Activated effector memory CD4-positive, alpha-beta T cell treated with anti-CD3 and anti-CD28 coated beads, Interleukin-2, amount 50 U/mL, for 16 hours (primary cell): ENCODE measurements around the gene PATL2.
"Not testable (repeated sequence)": the region's sequence is repeated elsewhere in the genome, so short reads cannot be mapped to it uniquely, and the experiment has no call there.

Experiments
- DNase-seq: peaks from one replicate; pipeline ENCODE4 v3.0.0-alpha.2; 2020

Gene PATL2

GRCh38 chr15:44641651-44642050 lies 69.5 kb downstream of the PATL2 start:
- no peak for DNase-seq

- no peak for DNase-seq
Measured at GRCh38 chr15:44636976-44637375, 74.1 kb downstream of the PATL2 start.

GRCh38 chr15:44633603-44634002 lies 77.5 kb downstream of the PATL2 start:
- no peak for DNase-seq

- not testable (repeated sequence) for DNase-seq
Measured at GRCh38 chr15:44625286-44625685, 85.8 kb downstream of the PATL2 start.

DNA sequence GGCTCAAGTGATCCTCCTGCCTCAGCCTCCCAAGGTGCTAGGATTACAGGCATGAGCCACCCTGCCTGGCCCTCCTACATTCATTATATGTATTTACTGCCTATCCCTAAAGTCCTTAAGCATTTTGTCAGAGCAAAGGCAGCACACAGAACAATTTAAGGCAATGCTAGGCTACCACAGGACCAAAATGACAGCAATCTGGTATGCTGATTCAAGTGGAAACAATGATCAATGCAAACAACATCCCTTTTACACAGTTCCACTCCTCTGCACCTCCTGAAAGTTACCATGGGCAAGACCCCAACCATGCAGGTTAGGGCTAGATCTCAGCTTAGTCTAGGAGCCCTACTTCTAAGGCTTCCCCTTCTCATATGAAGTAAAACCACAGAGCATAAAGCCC lies 87.9 kb downstream of the PATL2 start:
- DNase-seq = no peak

DNA sequence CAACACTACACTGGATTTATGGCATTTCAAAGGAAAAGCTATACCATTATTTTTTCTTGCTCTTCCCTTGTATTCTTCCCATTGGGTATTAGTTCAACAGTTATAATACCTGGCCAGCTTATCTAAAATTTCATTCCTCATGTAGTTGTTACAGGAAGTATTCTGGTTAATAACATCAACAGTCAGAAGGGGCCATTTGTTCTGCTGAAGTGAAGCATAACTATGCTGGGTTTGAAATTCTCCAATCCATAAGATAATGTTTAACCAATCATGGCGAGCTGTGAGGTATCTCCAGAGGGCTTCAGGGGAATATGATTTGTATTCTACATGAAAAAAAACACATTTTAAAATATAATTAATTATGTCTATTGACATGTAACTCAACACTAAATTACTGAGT lies 91.0 kb downstream of the PATL2 start:
- DNase-seq = no peak

GRCh38 chr15:44616974-44617373 lies 94.1 kb downstream of the PATL2 start:
- DNase-seq = no peak
